CD14-positive monocyte (primary cell): ENCODE results near the gene RASGRF2. TPM values are rescaled to one million over a fixed set of nuclear protein-coding genes. Genes with fewer than 3 reads are reported as not detected.

Experiments used
- DNase-seq, 3 donors: peaks; one replicate each; pipeline ENCODE4 v3.0.0-alpha.2; 2011 to 2022
- H2AFZ ChIP-seq: 2 replicates; pipeline ENCODE4 v1.6.0; 2012; ENCODE audit warnings: mild to moderate bottlenecking, low read depth, low read length, inconsistent platforms; ENCODE audit not compliant: insufficient read depth, poor library complexity, severe bottlenecking
- H3K27ac ChIP-seq, 2 donors: 1 replicate in 1 of 2; 2 replicates in 1 of 2; pipeline ENCODE4 v1.5.1; 2012 to 2013; ENCODE audit warnings: low read length in 2 of 2, control low read depth in 1 of 2, inconsistent platforms in 1 of 2, low read depth in 1 of 2, mild to moderate bottlenecking in 1 of 2
- H3K27me3 ChIP-seq, 2 donors: one replicate each; pipeline versions ENCODE4 v1.6.0 to v1.6.1; 2011 to 2013; ENCODE audit warnings: low read length in 2 of 2; ENCODE audit not compliant: control insufficient read depth in 2 of 2, insufficient read depth in 2 of 2
- H3K36me3 ChIP-seq, 2 donors: replicated peaks in 1 of 2; 1 replicate in 1 of 2; 2 replicates in 1 of 2; pipeline versions ENCODE4 v1.5.1 to v1.6.1; 2012 to 2013; ENCODE audit warnings: low read length in 2 of 2, control low read depth in 1 of 2, inconsistent platforms in 1 of 2, mild to moderate bottlenecking in 1 of 2; ENCODE audit not compliant: insufficient read depth in 2 of 2, control insufficient read depth in 1 of 2
- H3K4me1 ChIP-seq, 2 donors: 1 replicate in 1 of 2; 2 replicates in 1 of 2; pipeline versions ENCODE4 v1.5.1 to v1.6.1; 2012 to 2013; ENCODE audit warnings: low read length in 2 of 2, control low read depth in 1 of 2, inconsistent platforms in 1 of 2, mild to moderate bottlenecking in 1 of 2, moderate library complexity in 1 of 2; ENCODE audit not compliant: insufficient read depth in 2 of 2, control insufficient read depth in 1 of 2
- H3K4me2 ChIP-seq: replicated peaks from 2 replicates; pipeline ENCODE3; 2012; ENCODE audit warnings: low read length, moderate library complexity, mild to moderate bottlenecking; ENCODE audit not compliant: poor library complexity, severe bottlenecking; ENCODE audit errors: extremely low read depth
- H3K4me3 ChIP-seq, 3 experiments: fragments of 200-600 bp in 1 of 3; sonication (generic) in 1 of 3; replicated peaks in 1 of 3; 1 replicate in 2 of 3; 2 replicates in 1 of 3; pipeline ENCODE4 v1.5.1; 2011 to 2013; ENCODE audit warnings: low read length in 3 of 3, mild to moderate bottlenecking in 3 of 3, control low read depth in 2 of 3, low read depth in 2 of 3, inconsistent platforms in 1 of 3, moderate library complexity in 1 of 3
- H3K79me2 ChIP-seq: 2 replicates; pipeline ENCODE4 v1.6.0; 2012; ENCODE audit warnings: mild to moderate bottlenecking, control low read depth, inconsistent platforms, low read length, moderate library complexity; ENCODE audit not compliant: insufficient read depth
- H3K9ac ChIP-seq: 2 replicates; pipeline ENCODE4 v1.6.0; 2017; ENCODE audit warnings: low read length, mild to moderate bottlenecking; ENCODE audit not compliant: insufficient read depth, poor library complexity, severe bottlenecking
- H3K9me3 ChIP-seq, 2 donors: replicated peaks in 1 of 2; 1 replicate in 1 of 2; 2 replicates in 1 of 2; pipeline versions ENCODE4 v1.5.1 to v1.6.1; 2012 to 2013; ENCODE audit warnings: low read length in 2 of 2, control low read depth in 1 of 2; ENCODE audit not compliant: control insufficient read depth in 1 of 2, insufficient read depth in 1 of 2
- H4K20me1 ChIP-seq: 2 replicates; pipeline ENCODE4 v1.6.0; 2012; ENCODE audit warnings: mild to moderate bottlenecking, low read length, control low read depth, moderate library complexity; ENCODE audit not compliant: insufficient read depth
- H3K27ac Mint-ChIP-seq, 7 donors: one replicate each; pipeline ENCODE4 v1.8.0; 2020; ENCODE audit warnings: mild to moderate bottlenecking in 7 of 7, mixed read lengths in 7 of 7, moderate library complexity in 6 of 7, inconsistent platforms in 2 of 7
- H3K27me3 Mint-ChIP-seq, 3 donors: one replicate each; pipeline ENCODE4 v1.8.0; 2021 to 2022; ENCODE audit warnings: low read depth in 3 of 3, mild to moderate bottlenecking in 3 of 3, mixed read lengths in 3 of 3, moderate library complexity in 3 of 3, inconsistent platforms in 1 of 3
- H3K36me3 Mint-ChIP-seq, 2 donors: one replicate each; pipeline ENCODE4 v1.8.0; 2020; ENCODE audit warnings: mixed read lengths in 2 of 2, inconsistent platforms in 1 of 2, mild to moderate bottlenecking in 1 of 2
- H3K4me1 Mint-ChIP-seq: one replicate; pipeline ENCODE4 v1.8.0; 2020; ENCODE audit warnings: mild to moderate bottlenecking, mixed read lengths
- H3K4me3 Mint-ChIP-seq, 2 donors: one replicate each; pipeline ENCODE4 v1.8.0; 2020; ENCODE audit warnings: mild to moderate bottlenecking in 2 of 2, mixed read lengths in 2 of 2, moderate library complexity in 1 of 2
- H3K9me3 Mint-ChIP-seq, 7 donors: one replicate each; pipeline ENCODE4 v1.8.0; 2020 to 2022; ENCODE audit warnings: mixed read lengths in 7 of 7, mild to moderate bottlenecking in 6 of 7, moderate library complexity in 6 of 7, inconsistent platforms in 2 of 7
- CTCF ChIP-seq: fragments of 200-600 bp; IDR thresholded peaks from one replicate; pipeline ENCODE4 v1.8.0; 2022; ENCODE audit warnings: antibody characterized with exemption, mild to moderate bottlenecking
- WGBS: methylation state at CpG from one replicate; pipeline ENCODE4 v1.1.5; 2013; ENCODE audit warnings: missing lambda C conversion rate; ENCODE audit not compliant: insufficient coverage; 5-methylcytosine and 5-hydroxymethylcytosine counted together
- intact Hi-C, 2 donors: fragments of 100-400 bp; cut with micrococcal nuclease; formaldehyde crosslinking; loops; one replicate each; pipeline versions ENCODE4 v1.15.0 to v1.15.1; 2023
- polyA plus RNA-seq, 3 donors: library from polyadenylated mRNA; depleted of rRNA in 1 of 3; unstranded in 2 of 3; stranded (reverse) in 1 of 3; fragments of 300-500 nt in 2 of 3; fragments of >200 nt in 1 of 3; fragmentation: Illumina TruSeq in 2 of 3; gene quantifications; 1 replicate in 2 of 3; 2 replicates in 1 of 3; pipeline ENCODE4 v1.2.3, GENCODE V29; 2012 to 2021

RASGRF2 gene
- polyA plus RNA-seq, 3 donors, result 0.01 to 0.02 TPM; not detected in 1

- Histone ChIP-seq H3K4me3 (no peak overlapping the region), H3K79me2 (no peaks in the 10 kb centered on the region), H3K36me3 (no peaks in the 10 kb centered on the region), H3K9ac (no peak overlapping the region), H3K4me1 (no peaks in the 10 kb centered on the region), H3K4me2 (no peak overlapping the region), H2AFZ (no peak overlapping the region), H4K20me1 (no peaks in the 10 kb centered on the region), H3K27me3 (no peaks in the 10 kb centered on the region), H3K27ac (no peak overlapping the region), H3K9me3 (no peaks in the 10 kb centered on the region)
- Mint-ChIP-seq H3K4me1 (no peaks in the 10 kb centered on the region), H3K27me3 (peaks cover 0 to 8% (median 2%) of the 10 kb centered on the region in 3 donors), H3K4me3 (no peak overlapping the region), H3K36me3 (no peaks in the 10 kb centered on the region), H3K9me3 (peaks cover 0 to 5% (median 2%) of the 10 kb centered on the region in 7 donors), H3K27ac (no peak overlapping the region)
- no peak for TF ChIP-seq CTCF
- WGBS, result no CpG with 5 or more reads among the region's 3 CpGs
- DNase-seq, result no peak
- intact Hi-C loops, result no loop called here
These were observed 54.2 kb downstream of the RASGRF2 start for GRCh38 chr5:81014348-81014747.

GRCh38 chr5:81016116-81016515 lies 56.0 kb downstream of the RASGRF2 start:
- Mint-ChIP-seq H3K27ac (no peak overlapping the region), H3K36me3 (no peaks in the 10 kb centered on the region), H3K9me3 (peaks cover 0 to 4% (median 2%) of the 10 kb centered on the region in 7 donors), H3K4me1 (no peaks in the 10 kb centered on the region), H3K27me3 (peaks cover 2 to 7% (median 5%) of the 10 kb centered on the region in 3 donors), H3K4me3 (no peak overlapping the region)
- H3K27ac ChIP-seq, result no peak overlapping the region
- TF ChIP-seq CTCF, result no peak
- no CpG with 5 or more reads among the region's 1 CpG for WGBS
- no peaks in the 10 kb centered on the region for H3K27me3 ChIP-seq
- H3K4me3 ChIP-seq, result no peak overlapping the region
- H3K9ac ChIP-seq, result no peak overlapping the region
- intact Hi-C loops, result no loop called here
- H3K36me3 ChIP-seq, result no peaks in the 10 kb centered on the region
- no peaks in the 10 kb centered on the region for H4K20me1 ChIP-seq
- no peak overlapping the region for H3K4me2 ChIP-seq
- no peak overlapping the region for H2AFZ ChIP-seq
- no peaks in the 10 kb centered on the region for H3K9me3 ChIP-seq
- H3K79me2 ChIP-seq, result no peaks in the 10 kb centered on the region
- DNase-seq, result no peak
- no peaks in the 10 kb centered on the region for H3K4me1 ChIP-seq
